HCT116 (cell line): Measurements from ENCODE around the gene HGF. TPM values are rescaled to one million over a fixed set of nuclear protein-coding genes. Genes with fewer than 3 reads are reported as not detected.

Experiments used
- CEBPB ChIP-seq: IDR thresholded peaks from 2 replicates; pipeline ENCODE4 v1.6.1; 2012; ENCODE audit warnings: low read depth
- EGR1 ChIP-seq: IDR thresholded peaks from 2 replicates; pipeline ENCODE4 v1.6.1; 2012; ENCODE audit warnings: low read depth
- ELF1 ChIP-seq: IDR thresholded peaks from 2 replicates; pipeline ENCODE4 v1.6.1; 2012; ENCODE audit warnings: low read depth, borderline replicate concordance
- EZH2 ChIP-seq: fragments of 200-600 bp; sonication (generic); IDR thresholded peaks from 2 replicates; pipeline ENCODE4 v1.6.1; 2017; ENCODE audit warnings: antibody characterized with exemption, mixed run types
- EZH2phosphoT487 ChIP-seq: fragments of 200-600 bp; IDR thresholded peaks from 2 replicates; pipeline ENCODE4 v1.6.1; 2018; ENCODE audit warnings: antibody characterized with exemption, borderline replicate concordance
- JUND ChIP-seq: IDR thresholded peaks from 2 replicates; pipeline ENCODE4 v1.6.1; 2012
- POLR2AphosphoS5 ChIP-seq: IDR thresholded peaks from 2 replicates; pipeline ENCODE4 v1.6.1; 2011; ENCODE audit warnings: mild to moderate bottlenecking, low read depth, low read length, moderate library complexity
- RAD21 ChIP-seq: IDR thresholded peaks from 2 replicates; pipeline ENCODE4 v1.6.1; 2012; ENCODE audit warnings: low read depth, mild to moderate bottlenecking
- REST ChIP-seq: IDR thresholded peaks from 2 replicates; pipeline ENCODE4 v1.6.1; 2012; ENCODE audit warnings: low read depth
- SIN3A ChIP-seq: IDR thresholded peaks from 2 replicates; pipeline ENCODE4 v1.6.1; 2012; ENCODE audit warnings: low read depth
- TCF7L2 ChIP-seq: IDR thresholded peaks from 2 replicates; pipeline ENCODE4 v1.7.0; 2011; ENCODE audit warnings: borderline replicate concordance, inconsistent platforms; ENCODE audit not compliant: insufficient read depth, insufficient read length; ENCODE audit errors: extremely low read depth
- total RNA-seq: library from RNA; stranded (reverse); gene quantifications from one replicate; pipeline ENCODE4 v1.2.1, GENCODE V29; 2021; ENCODE audit not compliant: unreplicated experiment
- TF ChIP-seq, protein P1 (sequence below): IDR thresholded peaks from 2 replicates; pipeline ENCODE4 v1.6.1; 2011; ENCODE audit warnings: mild to moderate bottlenecking, low read length, moderate library complexity; ENCODE audit not compliant: insufficient replicate concordance; ENCODE audit errors: extremely low read depth

HGF gene
- total RNA-seq, 1 experiment from 2014 or later, result 0.15 TPM

- TF ChIP-seq, protein P1, sequence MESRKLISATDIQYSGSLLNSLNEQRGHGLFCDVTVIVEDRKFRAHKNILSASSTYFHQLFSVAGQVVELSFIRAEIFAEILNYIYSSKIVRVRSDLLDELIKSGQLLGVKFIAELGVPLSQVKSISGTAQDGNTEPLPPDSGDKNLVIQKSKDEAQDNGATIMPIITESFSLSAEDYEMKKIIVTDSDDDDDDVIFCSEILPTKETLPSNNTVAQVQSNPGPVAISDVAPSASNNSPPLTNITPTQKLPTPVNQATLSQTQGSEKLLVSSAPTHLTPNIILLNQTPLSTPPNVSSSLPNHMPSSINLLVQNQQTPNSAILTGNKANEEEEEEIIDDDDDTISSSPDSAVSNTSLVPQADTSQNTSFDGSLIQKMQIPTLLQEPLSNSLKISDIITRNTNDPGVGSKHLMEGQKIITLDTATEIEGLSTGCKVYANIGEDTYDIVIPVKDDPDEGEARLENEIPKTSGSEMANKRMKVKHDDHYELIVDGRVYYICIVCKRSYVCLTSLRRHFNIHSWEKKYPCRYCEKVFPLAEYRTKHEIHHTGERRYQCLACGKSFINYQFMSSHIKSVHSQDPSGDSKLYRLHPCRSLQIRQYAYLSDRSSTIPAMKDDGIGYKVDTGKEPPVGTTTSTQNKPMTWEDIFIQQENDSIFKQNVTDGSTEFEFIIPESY, result no peak
- TF ChIP-seq JUND (no peak), RAD21 (no peak), SIN3A (no peak), EGR1 (no peak), EZH2 (no peak), CEBPB (no peak), TCF7L2 (no peak), ELF1 (no peak), EZH2phosphoT487 (no peak), POLR2AphosphoS5 (no peak), REST (no peak)
Observed at GRCh38 chr7:81743665-81744064, 26.2 kb downstream of the HGF start (continued).
